Kidney (tissue), 14 donors: Measurements from ENCODE around the gene COL23A1. TPM values are rescaled to one million over a fixed set of nuclear protein-coding genes. Genes with fewer than 3 reads are reported as not detected.

Source experiments
- DNase-seq, 5 donors: peaks; one replicate each; pipeline ENCODE4 v3.0.0-alpha.2; 2013 to 2020
- FAIRE-seq: peaks from 2 replicates; lab custom pipeline; 2012; peaks lifted over from hg19 to GRCh38; lab: Jason Lieb, UNC
- H3K27ac ChIP-seq, 2 donors: one replicate each; pipeline ENCODE4 v1.7.0; 2013; ENCODE audit warnings: low read depth in 2 of 2, low read length in 2 of 2, inconsistent platforms in 1 of 2
- H3K27me3 ChIP-seq: one replicate; pipeline ENCODE4 v1.7.1; 2013; ENCODE audit warnings: low read length, inconsistent platforms; ENCODE audit not compliant: control insufficient read depth, insufficient read depth
- H3K36me3 ChIP-seq, 3 donors: one replicate each; pipeline versions ENCODE4 v1.7.0 to v1.7.1; 2013; ENCODE audit warnings: low read length in 3 of 3, control low read depth in 1 of 3, inconsistent platforms in 1 of 3; ENCODE audit not compliant: insufficient read depth in 3 of 3, control insufficient read depth in 2 of 3
- H3K4me1 ChIP-seq, 3 donors: one replicate each; pipeline versions ENCODE4 v1.7.0 to v1.7.1; 2013; ENCODE audit warnings: low read length in 3 of 3, inconsistent platforms in 1 of 3, low read depth in 1 of 3; ENCODE audit not compliant: control insufficient read depth in 2 of 3, insufficient read depth in 2 of 3
- H3K4me3 ChIP-seq, 3 donors: one replicate each; pipeline versions ENCODE4 v1.7.0 to v1.8.1; 2013; ENCODE audit warnings: low read length in 3 of 3, control low read depth in 1 of 3, inconsistent platforms in 1 of 3
- H3K9ac ChIP-seq, 3 donors: one replicate each; pipeline versions ENCODE4 v1.7.0 to v1.7.1; 2013; ENCODE audit warnings: low read length in 3 of 3, control low read depth in 1 of 3, inconsistent platforms in 1 of 3
- H3K9me3 ChIP-seq, 3 donors: one replicate each; pipeline versions ENCODE4 v1.7.0 to v1.7.1; 2013; ENCODE audit warnings: low read length in 3 of 3, control low read depth in 1 of 3, inconsistent platforms in 1 of 3; ENCODE audit not compliant: control insufficient read depth in 2 of 3, insufficient read depth in 1 of 3
- CTCF ChIP-seq: IDR thresholded peaks from 3 replicates; pipeline ENCODE4 v1.5.1; 2012; ENCODE audit warnings: mild to moderate bottlenecking, moderate library complexity, borderline replicate concordance; ENCODE audit not compliant: insufficient read depth; ENCODE audit errors: extremely low read depth
- intact Hi-C: fragments of 100-400 bp; cut with DNase I; formaldehyde crosslinking; loops from one replicate; pipeline ENCODE4 v1.11.1; 2022
- polyA plus RNA-seq: library from polyadenylated mRNA; stranded (reverse); fragments of 350-450 nt; fragmentation: Illumina TruSeq; extraction: RNeasy Lipid Tissue Mini Kit (QIAGEN cat#74804); gene quantifications from one replicate; pipeline ENCODE4 v1.2.3, GENCODE V29; 2014; ENCODE audit warnings: low read depth, low replicate concordance; ENCODE audit not compliant: insufficient read depth
- total RNA-seq: library from RNA; stranded (reverse); fragmentation: NEBNext Ultra II Directional; extraction: Animal tissue kit (Norgen Biotek cat#: 25700); gene quantifications from one replicate; pipeline ENCODE4 v1.2.1, GENCODE V29; 2021
- donor health status: control.
- donor health status: control.
- donor health status: control.
- donor health status: control.
- donor health status: control.
- donor health status: DM: yes; HTN: yes; CAD: no.
- donor health status: Normal renal cell carcinoma (clear cell type).

Gene COL23A1
- total and polyA plus RNA-seq, 2 donors from 2014 or later = 4.1 to 8.7 TPM

GRCh38 chr5:178483620-178484019 is 106.6 kb downstream of the COL23A1 start:
- H3K4me3 ChIP-seq = no peak overlapping the region
- TF ChIP-seq CTCF = no peak
- intact Hi-C loops = no loop called here
- no peak overlapping the region for H3K9ac ChIP-seq
- H3K4me1 ChIP-seq = no peaks in the 10 kb centered on the region
- no peak for FAIRE-seq
- peak in 1 of 5 donors; percentile 30 for DNase-seq
- no peaks in the 10 kb centered on the region for H3K36me3 ChIP-seq
- no peaks in the 10 kb centered on the region for H3K9me3 ChIP-seq
- H3K27me3 ChIP-seq = no peaks in the 10 kb centered on the region
- H3K27ac ChIP-seq = no peak overlapping the region

- Histone ChIP-seq H3K4me3 (no peak overlapping the region), H3K27ac (no peak overlapping the region), H3K27me3 (no peaks in the 10 kb centered on the region), H3K4me1 (no peaks in the 10 kb centered on the region), H3K36me3 (no peaks in the 10 kb centered on the region), H3K9ac (no peak overlapping the region), H3K9me3 (peaks cover 0 to 8% (median 0%) of the 10 kb centered on the region in 3 donors)
- no peak for TF ChIP-seq CTCF
- intact Hi-C loops = no loop called here
- no peak for FAIRE-seq
- DNase-seq = no peak
Observed at GRCh38 chr5:178479261-178479660, 110.9 kb downstream of the COL23A1 start.

DNA sequence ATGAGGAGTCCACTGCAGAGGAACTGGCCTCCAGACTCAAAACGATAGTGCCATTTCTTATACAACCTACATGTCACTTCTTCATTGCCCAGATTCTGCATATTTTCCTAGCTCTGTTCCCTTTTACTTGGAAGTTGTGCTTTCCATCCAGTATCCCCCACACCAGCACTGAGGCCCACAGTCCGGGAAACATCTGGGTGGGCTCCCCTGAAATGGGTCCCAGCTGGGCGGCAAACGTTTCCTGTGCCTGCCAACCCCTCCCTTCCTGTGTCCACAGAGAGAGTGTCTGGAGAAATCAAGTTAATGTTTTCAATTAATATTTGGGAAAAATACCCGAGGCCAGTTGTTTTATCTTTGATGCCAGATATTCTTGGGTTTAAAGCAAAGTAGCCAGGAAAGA is 111.8 kb downstream of the COL23A1 start:
- Histone ChIP-seq H3K9ac (no peak overlapping the region), H3K4me1 (no peaks in the 10 kb centered on the region), H3K36me3 (no peaks in the 10 kb centered on the region), H3K4me3 (no peak overlapping the region), H3K27me3 (no peaks in the 10 kb centered on the region), H3K27ac (no peak overlapping the region), H3K9me3 (peaks cover 0 to 8% (median 0%) of the 10 kb centered on the region in 3 donors)
- no peak for FAIRE-seq
- DNase-seq = no peak
- intact Hi-C loops = no loop called here
- TF ChIP-seq CTCF = no peak

GRCh38 chr5:178477802-178478201 is 112.4 kb downstream of the COL23A1 start:
- intact Hi-C loops = no loop called here
- no peak for FAIRE-seq

More at GRCh38 chr5:178477802-178478201, 112.4 kb downstream of the COL23A1 start:
- no peak overlapping the region for H3K27ac ChIP-seq
- no peaks in the 10 kb centered on the region for H3K4me1 ChIP-seq
- H3K4me3 ChIP-seq = no peak overlapping the region
- no peak for TF ChIP-seq CTCF
- H3K9me3 ChIP-seq = peaks cover 0 to 8% (median 0%) of the 10 kb centered on the region in 3 donors
- no peak for DNase-seq
- no peaks in the 10 kb centered on the region for H3K27me3 ChIP-seq
- H3K9ac ChIP-seq = no peak overlapping the region
- H3K36me3 ChIP-seq = no peaks in the 10 kb centered on the region
